Stimulated activated CD4-positive, alpha-beta T cell treated with anti-CD3 and anti-CD28 coated beads, Interleukin-4, amount 100 ng/mL, for 48 hours (primary cell): ENCODE data around the gene RASSF6.
"Not testable (repeated sequence)": the region's sequence is repeated elsewhere in the genome, so short reads cannot be mapped to it uniquely, and the experiment has no call there.

Experiments used
- DNase-seq, 2 donors: peaks; one replicate each; pipeline ENCODE4 v3.0.0-alpha.2; 2020; ENCODE audit warnings: low read depth in 2 of 2

RASSF6 gene

DNA sequence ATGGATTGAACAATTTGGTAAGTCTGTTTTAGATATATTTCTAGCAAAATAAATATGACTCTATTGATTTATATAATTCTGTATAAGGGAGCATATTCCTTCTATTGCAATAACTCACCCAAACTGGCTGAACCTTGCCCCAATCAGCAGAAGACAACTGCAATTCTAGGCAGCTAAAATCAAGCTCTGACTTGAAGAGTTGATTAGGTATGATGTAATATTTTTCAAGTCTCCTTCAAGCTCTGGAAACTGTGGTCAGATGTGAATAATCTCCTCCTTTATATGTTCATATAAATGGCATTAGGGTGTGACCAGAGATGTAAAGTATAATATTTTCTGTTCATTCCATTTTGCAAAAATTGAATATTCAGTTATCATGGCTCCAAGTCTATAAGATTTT lies 8.2 kb downstream of the RASSF6 start:
- no peak for DNase-seq

GRCh38 chr4:73609706-73610105 lies 10.5 kb downstream of the RASSF6 start:
- no peak for DNase-seq

DNA sequence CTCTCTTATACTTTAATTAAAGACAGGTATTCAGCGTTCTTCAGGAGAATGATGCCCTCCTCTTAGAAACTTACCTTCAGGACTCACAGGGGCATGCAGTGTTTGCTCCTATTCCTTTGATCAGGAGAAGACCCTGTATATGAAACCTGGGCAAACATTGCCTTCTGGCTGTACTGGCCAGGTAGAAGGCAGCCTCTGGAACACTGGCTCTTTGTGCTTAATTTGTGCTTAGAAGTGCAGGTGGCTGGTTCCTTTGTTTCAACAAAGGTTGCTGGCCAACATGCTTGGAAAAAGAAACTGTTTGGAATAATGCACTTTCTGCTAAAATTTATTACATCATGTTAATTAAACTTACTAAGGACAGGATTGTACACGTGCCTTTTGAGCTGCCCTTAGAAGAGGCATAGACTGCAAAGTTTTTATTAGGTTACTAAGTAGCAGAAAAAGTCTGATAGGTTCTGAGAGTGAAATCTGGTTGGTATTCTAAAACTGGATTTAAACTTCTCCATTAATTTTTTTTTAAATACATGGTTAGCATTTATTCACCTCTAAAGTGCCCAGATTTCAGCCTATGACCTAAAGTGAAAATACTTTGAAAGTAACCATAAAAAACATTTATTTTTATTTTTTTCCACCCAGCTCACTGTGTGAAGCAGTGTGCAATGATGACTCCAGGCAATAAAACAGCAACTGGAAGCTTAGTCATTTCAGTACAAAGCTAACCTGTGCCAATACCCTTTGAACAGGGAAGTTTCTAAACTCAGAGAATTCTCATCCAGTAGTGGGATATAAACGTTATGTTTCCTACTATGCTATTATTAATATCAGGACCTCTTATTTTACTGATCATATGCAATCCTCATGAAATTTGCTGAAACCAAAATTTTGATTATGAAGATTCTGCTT lies 11.3 kb downstream of the RASSF6 start:
- DNase-seq, result no peak

- no peak for DNase-seq
These were observed 12.7 kb downstream of the RASSF6 start for GRCh38 chr4:73607375-73608033.

GRCh38 chr4:73606465-73606974 lies 13.7 kb downstream of the RASSF6 start:
- DNase-seq, result no peak

DNA sequence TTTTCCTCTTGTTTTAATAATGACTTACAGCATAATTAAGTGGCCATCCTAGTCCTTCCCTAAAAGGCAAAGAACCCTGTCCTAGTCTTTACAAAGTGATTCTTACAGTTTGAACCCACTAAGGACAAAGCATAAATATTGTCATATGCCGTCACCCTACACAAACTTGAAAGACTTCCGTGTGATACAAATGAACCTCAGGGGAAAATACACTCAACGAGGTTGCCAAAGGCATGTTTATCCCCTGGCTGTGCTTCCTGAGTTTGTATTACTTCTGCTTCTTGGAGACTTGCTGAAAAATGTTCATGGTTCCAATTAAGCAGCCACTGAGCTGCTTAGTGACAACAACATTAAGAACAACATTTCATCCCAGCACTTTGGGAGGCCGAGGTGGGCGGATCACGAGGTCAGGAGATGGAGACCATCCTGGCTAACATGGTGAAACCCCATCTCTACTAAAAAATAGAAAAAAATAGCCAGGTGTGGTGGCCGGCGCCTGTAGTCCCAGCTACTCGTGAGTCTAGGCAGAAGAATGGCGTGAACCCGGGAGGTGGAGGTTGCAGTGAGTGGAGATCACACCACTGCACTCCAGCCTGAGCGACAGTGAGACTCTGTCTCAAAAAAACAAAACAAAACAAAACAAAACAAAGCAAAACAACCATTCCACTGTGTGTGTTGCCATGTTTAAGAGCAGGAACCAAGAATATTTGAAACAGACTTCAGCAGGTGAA lies 16.2 kb downstream of the RASSF6 start:
- no peak for DNase-seq

DNA sequence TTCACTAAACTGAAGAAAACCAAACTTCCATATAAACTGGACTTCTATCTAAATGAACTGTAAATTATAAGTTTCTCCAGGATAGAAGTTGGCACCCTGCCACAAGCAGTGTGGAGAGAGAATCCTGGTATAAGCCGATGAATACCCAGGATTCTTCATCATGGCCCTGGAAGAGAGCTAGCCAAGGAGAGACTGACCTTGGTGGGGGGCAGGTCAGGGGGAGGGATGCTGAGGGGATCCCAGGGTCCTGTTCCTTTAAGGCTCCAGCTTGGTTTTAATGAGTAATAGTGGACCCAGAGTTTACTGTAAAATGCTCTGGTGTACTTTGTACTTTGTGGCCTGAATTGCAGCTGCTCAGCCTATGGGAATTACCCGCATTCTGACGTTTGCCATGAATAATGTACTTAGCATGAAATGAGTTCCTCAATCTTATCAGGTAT lies 16.9 kb downstream of the RASSF6 start:
- no peak for DNase-seq

GRCh38 chr4:73600954-73601353 lies 19.3 kb downstream of the RASSF6 start:
- DNase-seq, result no peak

DNA sequence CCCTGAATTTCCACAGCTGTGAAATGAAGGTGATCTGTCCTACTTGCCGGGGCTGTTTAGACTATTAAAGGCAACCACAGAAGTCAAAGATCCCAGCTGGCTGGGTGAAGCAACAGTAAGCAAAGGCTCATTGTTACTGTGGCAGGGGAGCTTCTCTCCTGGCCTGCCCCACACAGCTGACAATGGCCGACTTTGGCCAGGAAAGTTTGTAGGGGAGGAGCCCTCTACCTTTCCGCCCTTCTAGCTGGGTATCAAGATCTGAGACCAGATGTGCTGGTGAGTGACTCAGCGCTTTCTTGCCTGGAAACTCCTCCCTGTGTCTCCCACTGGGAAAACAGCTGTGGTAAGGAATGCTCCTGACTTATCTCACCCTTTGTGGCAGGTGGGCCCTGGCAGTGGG lies 21.1 kb downstream of the RASSF6 start:
- no peak for DNase-seq

DNA sequence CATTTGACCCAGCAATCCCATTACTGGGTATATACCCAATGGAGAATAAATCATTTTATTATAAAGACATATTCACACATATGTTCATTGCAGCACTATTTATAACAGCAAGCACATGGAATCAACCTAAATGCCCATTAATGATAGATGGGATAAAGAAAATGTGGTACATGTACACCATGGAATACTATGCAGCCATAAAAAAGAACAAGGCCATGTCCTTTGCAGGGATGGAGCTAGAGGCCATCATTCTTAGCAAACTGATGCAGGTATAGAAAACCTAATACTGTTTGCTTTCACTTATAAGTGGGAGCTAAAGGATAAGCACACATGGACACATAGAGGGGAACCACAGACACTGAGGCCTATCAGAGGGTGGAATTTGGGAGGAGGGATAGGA lies 22.6 kb downstream of the RASSF6 start:
- DNase-seq, result no peak

- DNase-seq, result not testable (repeated sequence)
These were observed 23.1 kb downstream of the RASSF6 start for GRCh38 chr4:73597183-73597582.

DNA sequence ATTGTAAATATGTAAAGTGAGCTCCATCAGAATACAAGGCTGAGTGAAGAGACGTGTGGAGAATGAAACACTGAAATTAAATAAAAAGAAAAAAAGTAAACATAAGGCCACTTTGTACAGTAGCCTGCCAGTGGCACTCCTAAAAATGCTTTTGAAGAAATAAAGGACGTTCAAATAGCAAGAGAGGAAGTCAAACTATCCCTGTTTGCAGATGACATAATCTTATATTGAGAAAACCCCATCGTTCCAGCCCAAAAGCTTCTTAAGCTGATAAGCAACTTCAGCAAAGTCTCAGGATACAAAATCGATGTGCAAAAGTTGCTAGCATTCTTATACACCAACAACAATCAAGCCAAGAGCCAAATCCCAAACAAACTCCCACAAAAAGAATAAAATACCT lies 24.2 kb downstream of the RASSF6 start:
- no peak for DNase-seq

DNA sequence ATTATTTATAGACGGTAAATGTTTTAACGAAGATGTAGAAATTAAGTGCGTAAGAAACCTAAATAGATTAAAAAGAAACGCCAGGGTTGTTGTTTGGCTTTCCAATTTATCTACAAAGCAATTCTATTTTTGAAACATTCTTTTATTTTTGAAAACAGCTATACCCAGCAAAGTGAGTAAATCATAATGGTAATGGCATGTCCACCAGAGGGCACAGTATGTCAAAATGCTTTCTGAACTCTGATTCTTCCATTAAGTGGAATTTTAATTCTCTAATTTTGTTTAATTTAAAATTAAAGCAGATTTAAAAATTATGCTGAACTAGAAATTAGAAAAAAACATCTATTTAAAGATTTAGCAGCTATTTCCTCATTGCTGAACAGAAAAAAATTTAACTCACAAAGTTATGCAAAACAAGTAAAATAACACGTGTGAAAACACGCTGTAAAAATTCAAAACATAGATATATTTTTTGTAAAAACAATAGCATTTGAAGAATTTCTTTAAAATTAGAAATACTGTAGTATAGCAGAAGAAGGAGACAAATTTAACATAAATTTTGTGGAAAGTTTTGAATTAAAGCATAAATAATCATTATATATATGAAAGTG lies 26.5 kb downstream of the RASSF6 start:
- DNase-seq, result no peak

DNA sequence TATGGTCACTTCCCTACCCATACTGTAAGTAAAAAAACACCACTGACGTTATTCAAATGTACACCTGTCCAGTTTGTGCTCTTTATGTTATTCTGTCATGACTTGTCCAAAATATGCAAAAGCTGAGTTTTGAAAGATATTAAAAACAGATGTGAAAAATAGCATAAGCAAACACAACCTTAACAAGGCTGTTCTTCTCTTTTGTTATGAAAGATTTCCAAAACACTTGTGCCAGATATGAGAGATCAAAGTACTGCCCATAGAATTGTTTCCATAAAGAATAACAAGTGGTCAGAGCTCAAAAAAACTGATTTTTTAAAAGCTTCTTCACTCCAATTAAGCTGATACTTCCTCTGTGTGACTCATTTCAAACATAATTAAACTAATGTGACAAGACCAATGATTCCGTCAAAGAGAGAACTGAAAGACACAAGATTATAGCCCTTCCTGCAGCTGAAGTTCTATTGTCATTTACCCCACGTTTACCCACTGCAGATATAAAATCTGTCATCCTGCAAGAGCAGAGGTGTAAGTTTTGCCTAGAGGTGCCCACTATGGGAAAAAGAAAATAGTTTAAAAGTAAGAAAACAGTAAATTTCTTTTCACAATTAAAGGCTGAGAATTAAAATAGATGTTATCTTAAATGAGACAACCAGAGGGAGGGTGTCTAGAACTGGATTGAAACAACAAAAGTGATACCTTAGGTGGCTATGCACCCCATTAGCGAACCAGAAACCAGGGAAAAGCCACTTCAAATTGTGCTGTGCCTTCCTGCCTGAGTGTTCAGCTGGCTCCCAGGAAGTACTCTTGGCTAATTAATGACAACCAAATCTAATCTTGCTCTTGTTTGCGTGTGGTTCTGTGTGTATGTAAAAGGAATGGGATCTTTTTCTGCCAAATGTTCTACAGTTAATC lies 30.1 kb downstream of the RASSF6 start:
- DNase-seq, result no peak

GRCh38 chr4:73589261-73589847 lies 30.9 kb downstream of the RASSF6 start:
- no peak for DNase-seq

DNA sequence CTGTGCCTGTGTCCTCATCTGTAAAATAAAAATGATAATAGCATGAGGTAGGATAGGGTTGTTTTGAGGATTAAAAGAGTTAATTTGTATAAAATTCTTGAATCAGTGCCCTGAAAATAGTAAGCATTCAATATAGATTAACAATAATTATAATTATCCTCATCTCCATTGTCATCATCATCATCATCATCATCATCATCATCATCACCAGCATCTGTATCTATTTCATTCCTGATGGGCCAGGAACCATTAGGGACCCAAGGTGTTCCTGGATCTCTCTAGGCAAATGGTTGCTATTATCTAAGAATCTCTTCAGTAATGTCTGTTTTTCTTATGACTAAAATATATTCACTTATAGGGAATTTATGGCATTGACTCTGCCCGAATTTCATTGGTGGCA lies 31.6 kb downstream of the RASSF6 start:
- DNase-seq, result no peak

- DNase-seq, result no peak
These were observed 33.6 kb downstream of the RASSF6 start for GRCh38 chr4:73586666-73587065.

- DNase-seq, result no peak
These were observed 34.2 kb downstream of the RASSF6 start for GRCh38 chr4:73586040-73586439.

GRCh38 chr4:73585345-73585744 lies 34.9 kb downstream of the RASSF6 start:
- DNase-seq, result no peak

DNA sequence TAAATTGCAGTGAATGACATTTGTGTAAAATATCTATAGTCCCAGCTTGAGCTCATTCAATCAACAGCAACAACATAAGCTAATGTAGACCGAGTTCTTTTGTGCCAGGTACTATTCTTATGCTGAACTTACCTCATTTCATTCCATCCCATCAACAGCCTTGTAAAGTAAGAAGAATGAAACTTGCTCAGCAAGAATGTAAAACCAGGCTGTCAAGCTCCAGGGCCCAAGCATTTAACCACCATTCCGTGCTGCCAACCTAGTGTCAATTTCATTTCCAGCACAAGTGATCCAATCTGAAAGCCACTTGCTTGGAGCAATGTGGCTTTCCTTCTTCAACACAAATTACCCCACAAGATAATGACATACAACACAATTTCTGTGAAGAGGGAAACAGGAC lies 36.6 kb downstream of the RASSF6 start:
- no peak for DNase-seq
